Breast epithelium (tissue), 4 donors: ENCODE measurements around the gene GPR78. TPM values are rescaled to one million over a fixed set of nuclear protein-coding genes. Genes with fewer than 3 reads are reported as not detected.
A peak's percentile ranks its signal among the peaks of the same experiment; 100 is the strongest.

Experiments
- DNase-seq, 2 donors: peaks; one replicate each; pipeline ENCODE4 v3.0.0-alpha.2; 2019; ENCODE audit warnings: low spot score in 2 of 2
- H3K27ac ChIP-seq, 2 donors: fragments of 200-600 bp; sonication (generic) in 1 of 2; one replicate each; pipeline ENCODE4 v1.5.1; 2016 to 2019; ENCODE audit warnings: mild to moderate bottlenecking in 1 of 2
- H3K27me3 ChIP-seq, 2 donors: fragments of 200-600 bp; sonication (generic) in 1 of 2; one replicate each; pipeline versions ENCODE4 v1.5.1 to v1.6.0; 2017 to 2019; ENCODE audit warnings: control low read depth in 1 of 2, mild to moderate bottlenecking in 1 of 2
- H3K36me3 ChIP-seq: fragments of 200-600 bp; one replicate; pipeline ENCODE4 v1.5.1; 2019
- H3K4me1 ChIP-seq, 2 donors: fragments of 200-600 bp; sonication (generic); one replicate each; pipeline ENCODE4 v1.5.1; 2016 to 2019; ENCODE audit warnings: control low read depth in 1 of 2
- H3K4me3 ChIP-seq, 3 donors: fragments of 200-600 bp; sonication (generic); 1 replicate in 2 of 3; 2 replicates in 1 of 3; pipeline ENCODE4 v1.5.1; 2016 to 2019; ENCODE audit warnings: mild to moderate bottlenecking in 3 of 3, moderate library complexity in 2 of 3
- H3K9me3 ChIP-seq, 2 donors: fragments of 200-600 bp; sonication (generic) in 1 of 2; one replicate each; pipeline ENCODE4 v1.5.1; 2016 to 2019; ENCODE audit warnings: control low read depth in 1 of 2
- CTCF ChIP-seq, 3 donors: fragments of 450-650 bp; IDR thresholded peaks; one replicate each; pipeline ENCODE4 v1.5.1; 2016 to 2017; ENCODE audit warnings: antibody characterized with exemption in 3 of 3, mild to moderate bottlenecking in 3 of 3, moderate library complexity in 3 of 3
- POLR2A ChIP-seq: fragments of 450-650 bp; IDR thresholded peaks from one replicate; pipeline ENCODE4 v1.6.1; 2016; ENCODE audit warnings: antibody characterized with exemption, mild to moderate bottlenecking, moderate library complexity
- POLR2AphosphoS5 ChIP-seq, 3 donors: sonication (generic); formaldehyde crosslinking; IDR thresholded peaks; one replicate each; pipeline ENCODE4 v1.6.1; 2017; ENCODE audit warnings: antibody characterized with exemption in 3 of 3
- intact Hi-C: fragments of 100-400 bp; cut with DNase I; formaldehyde crosslinking; loops from one replicate; pipeline ENCODE4 v1.15.1; 2023; ENCODE audit warnings: low total_unique reads
- total RNA-seq, 3 donors: library from RNA; depleted of rRNA; stranded (reverse); fragments of >200 nt; gene quantifications; one replicate each; pipeline ENCODE4 v1.1.0, GENCODE V29; 2016

The GPR78 gene
- total RNA-seq, 3 donors from 2014 or later: 0.15 to 0.33 TPM; not detected in 1

GRCh38 chr4:8536467-8536866 is 43.7 kb upstream of the GPR78 start:
- H3K27ac ChIP-seq: peak overlapping the region; percentile 85 to 88
- no peaks in the 10 kb centered on the region for H3K9me3 ChIP-seq
- intact Hi-C loops: no loop called here
- no peak for DNase-seq
- no peaks in the 10 kb centered on the region for H3K27me3 ChIP-seq
- TF ChIP-seq POLR2A (no peak), CTCF (IDR thresholded peaks at IDR 0.05) (no peak), POLR2AphosphoS5 (IDR thresholded peaks at IDR 0.05) (no peak)
- H3K36me3 ChIP-seq: no peaks in the 10 kb centered on the region
- peaks cover 0 to 4% of the 10 kb centered on the region in 2 donors for H3K4me1 ChIP-seq
- H3K4me3 ChIP-seq: no peak overlapping the region

- Histone ChIP-seq H3K4me1 (peaks cover 0 to 4% of the 10 kb centered on the region in 2 donors), H3K9me3 (no peaks in the 10 kb centered on the region), H3K27ac (peak overlapping the region; percentile 85 to 88), H3K36me3 (no peaks in the 10 kb centered on the region), H3K4me3 (no peak overlapping the region), H3K27me3 (no peaks in the 10 kb centered on the region)
- no peak for TF ChIP-seq CTCF (IDR thresholded peaks at IDR 0.05)
- peak in 1 of 3 donors; percentile 33 for TF ChIP-seq POLR2AphosphoS5 (IDR thresholded peaks at IDR 0.05)
- intact Hi-C loops: no loop called here
- DNase-seq: peak; percentile 76 to 83
Observed at GRCh38 chr4:8537041-8537461, 43.1 kb upstream of the GPR78 start.

- intact Hi-C loops: no loop called here
- Histone ChIP-seq H3K27ac (peak overlapping the region; percentile 85 to 88), H3K9me3 (no peaks in the 10 kb centered on the region), H3K36me3 (no peaks in the 10 kb centered on the region), H3K4me3 (no peak overlapping the region), H3K4me1 (peaks cover 0 to 4% of the 10 kb centered on the region in 2 donors), H3K27me3 (no peaks in the 10 kb centered on the region)
- no peak for TF ChIP-seq CTCF (IDR thresholded peaks at IDR 0.05)
- no peak for DNase-seq
Observed at GRCh38 chr4:8538076-8538702, 42.0 kb upstream of the GPR78 start.

GRCh38 chr4:8538703-8539567 is 41.3 kb upstream of the GPR78 start:
- intact Hi-C loops: no loop called here
- Histone ChIP-seq H3K27ac (peak overlapping the region; percentile 85 to 88), H3K27me3 (no peaks in the 10 kb centered on the region), H3K4me3 (no peak overlapping the region), H3K9me3 (no peaks in the 10 kb centered on the region), H3K4me1 (peaks cover 0 to 4% of the 10 kb centered on the region in 2 donors), H3K36me3 (no peaks in the 10 kb centered on the region)
- no peak for TF ChIP-seq POLR2A
- TF ChIP-seq CTCF (IDR thresholded peaks at IDR 0.05): no peak
- TF ChIP-seq POLR2AphosphoS5 (IDR thresholded peaks at IDR 0.05): peak in 1 of 3 donors; percentile 9
- DNase-seq: peak in 1 of 2 donors; percentile 48

GRCh38 chr4:8539661-8540060 is 40.5 kb upstream of the GPR78 start:
- no peak for DNase-seq
- TF ChIP-seq CTCF (IDR thresholded peaks at IDR 0.05) (no peak), POLR2A (no peak), POLR2AphosphoS5 (IDR thresholded peaks at IDR 0.05) (no peak)

More at GRCh38 chr4:8539661-8540060, 40.5 kb upstream of the GPR78 start:
- H3K4me3 ChIP-seq: no peak overlapping the region
- no peaks in the 10 kb centered on the region for H3K9me3 ChIP-seq
- H3K27me3 ChIP-seq: no peaks in the 10 kb centered on the region
- no peaks in the 10 kb centered on the region for H3K36me3 ChIP-seq
- intact Hi-C loops: no loop called here
- H3K4me1 ChIP-seq: peaks cover 0 to under 1% of the 10 kb centered on the region in 2 donors
- peak overlapping the region in 1 of 2 donors; percentile 85 for H3K27ac ChIP-seq
